Body of pancreas (tissue), 4 donors: Measurements from ENCODE around the gene HSPA4L. TPM values are rescaled to one million over a fixed set of nuclear protein-coding genes. Genes with fewer than 3 reads are reported as not detected.

Experiments
- ATAC-seq: fragments of 150-250 bp; one replicate; pipeline ENCODE4 v1.9.1; 2016
- DNase-seq, 4 donors: peaks; one replicate each; pipeline ENCODE4 v3.0.0-alpha.2; 2019
- H3K27ac ChIP-seq, 4 donors: fragments of 200-600 bp; sonication (generic); 1 replicate in 3 of 4; 2 replicates in 1 of 4; pipeline versions ENCODE4 v1.5.1 to v1.6.1; 2016 to 2019; ENCODE audit warnings: mild to moderate bottlenecking in 1 of 4, mixed read lengths in 1 of 4, moderate library complexity in 1 of 4
- H3K27me3 ChIP-seq, 2 donors: fragments of 200-600 bp; sonication (generic); one replicate each; pipeline ENCODE4 v1.6.0; 2016; ENCODE audit warnings: mild to moderate bottlenecking in 1 of 2
- H3K36me3 ChIP-seq, 2 donors: fragments of 200-600 bp; sonication (generic); replicated peaks in 1 of 2; 2 replicates each; pipeline ENCODE4 v1.5.1; 2016; ENCODE audit warnings: low read depth in 2 of 2; ENCODE audit not compliant: insufficient read depth in 1 of 2
- H3K4me1 ChIP-seq: fragments of 200-600 bp; sonication (generic); one replicate; pipeline ENCODE4 v1.6.0; 2016
- H3K4me3 ChIP-seq, 2 donors: fragments of 200-600 bp; sonication (generic); 1 replicate in 1 of 2; 2 replicates in 1 of 2; pipeline ENCODE4 v1.5.1; 2016 to 2019
- H3K9me3 ChIP-seq, 3 donors: fragments of 200-600 bp; sonication (generic); 1 replicate in 2 of 3; 2 replicates in 1 of 3; pipeline ENCODE4 v1.5.1; 2016
- CTCF ChIP-seq, 7 experiments: fragments of 450-650 bp in 4 of 7; fragments of 200-600 bp in 3 of 7; sonication (generic) in 3 of 7; IDR thresholded peaks; one replicate each; pipeline ENCODE4 v1.5.1; 2016 to 2019; ENCODE audit warnings: antibody characterized with exemption in 7 of 7
- POLR2A ChIP-seq, 3 donors: fragments of 450-650 bp; IDR thresholded peaks; one replicate each; pipeline ENCODE4 v1.6.1; 2016; ENCODE audit warnings: antibody characterized with exemption in 3 of 3, mild to moderate bottlenecking in 2 of 3
- WGBS, 2 donors: methylation state at CpG; one replicate each; pipeline ENCODE4 v1.1.5; 2017; 5-methylcytosine and 5-hydroxymethylcytosine counted together
- intact Hi-C: fragments of 100-400 bp; cut with DNase I; formaldehyde crosslinking; loops from one replicate; pipeline ENCODE4 v1.15.1; 2023
- total RNA-seq, 2 donors: library from RNA; depleted of rRNA; stranded (reverse); fragments of >200 nt; gene quantifications; one replicate each; pipeline ENCODE4 v1.1.0, GENCODE V29; 2016

The HSPA4L gene
- total RNA-seq, 2 donors from 2014 or later = 3.6 to 9.6 TPM

GRCh38 chr4:127832585-127832984 lies 50.5 kb downstream of the HSPA4L start:
- H3K4me3 ChIP-seq = no peak overlapping the region
- ATAC-seq (no peak), DNase-seq (no peak)
- whole genome bisulfite sequencing, 2 donors = 82 to 86% methylated on average over 4 of the region's 4 CpGs
- H3K27ac ChIP-seq = no peak overlapping the region
- peaks cover 0 to 5% (median 0%) of the 10 kb centered on the region in 3 donors for H3K9me3 ChIP-seq
- intact Hi-C loops = no loop called here
- no peaks in the 10 kb centered on the region for H3K4me1 ChIP-seq
- peaks cover 0 to 2% of the 10 kb centered on the region in 2 donors for H3K27me3 ChIP-seq
- H3K36me3 ChIP-seq = peaks cover 0 to 3% of the 10 kb centered on the region in 2 donors
- no peak for TF ChIP-seq POLR2A (IDR thresholded peaks at IDR 0.05)
- TF ChIP-seq CTCF (IDR thresholded peaks at IDR 0.05) = no peak

GRCh38 chr4:127843704-127844600 lies 61.8 kb downstream of the HSPA4L start:
- no peak for ATAC-seq
- 92 to 97% methylated on average over 12 of the region's 12 CpGs for WGBS, 2 donors
- Histone ChIP-seq H3K36me3 (no peaks in the 10 kb centered on the region), H3K27me3 (no peaks in the 10 kb centered on the region), H3K27ac (no peak overlapping the region), H3K9me3 (no peaks in the 10 kb centered on the region), H3K4me3 (no peak overlapping the region), H3K4me1 (no peaks in the 10 kb centered on the region)
- no peak for DNase-seq
- intact Hi-C loops = no loop called here
- no peak for TF ChIP-seq POLR2A (IDR thresholded peaks at IDR 0.05)
- no peak for TF ChIP-seq CTCF (IDR thresholded peaks at IDR 0.05)

- no peak for ATAC-seq
These were observed 62.5 kb downstream of the HSPA4L start for GRCh38 chr4:127844601-127845116.

GRCh38 chr4:127846061-127846460 lies 63.9 kb downstream of the HSPA4L start:
- Histone ChIP-seq H3K36me3 (no peaks in the 10 kb centered on the region), H3K9me3 (peaks cover 0 to 12% (median 0%) of the 10 kb centered on the region in 3 donors), H3K4me1 (no peaks in the 10 kb centered on the region), H3K27ac (no peak overlapping the region), H3K4me3 (no peak overlapping the region), H3K27me3 (no peaks in the 10 kb centered on the region)
- ATAC-seq = no peak
- intact Hi-C loops = no loop called here
- no peak for TF ChIP-seq POLR2A (IDR thresholded peaks at IDR 0.05)
- TF ChIP-seq CTCF (IDR thresholded peaks at IDR 0.05) = no peak
- DNase-seq = no peak

More at GRCh38 chr4:127844601-127845116, 62.5 kb downstream of the HSPA4L start:
- DNase-seq = no peak
- WGBS, 2 donors = 80 to 88% methylated on average over 5 of the region's 5 CpGs
- intact Hi-C loops = no loop called here
- Histone ChIP-seq H3K36me3 (no peaks in the 10 kb centered on the region), H3K9me3 (peaks cover 0 to 3% (median 0%) of the 10 kb centered on the region in 3 donors), H3K27ac (no peak overlapping the region), H3K4me3 (no peak overlapping the region), H3K4me1 (no peaks in the 10 kb centered on the region), H3K27me3 (no peaks in the 10 kb centered on the region)
- TF ChIP-seq POLR2A (IDR thresholded peaks at IDR 0.05) (no peak), CTCF (IDR thresholded peaks at IDR 0.05) (no peak)
